B cell (primary cell): ENCODE results near the gene HOMER3. TPM values are rescaled to one million over a fixed set of nuclear protein-coding genes. Genes with fewer than 3 reads are reported as not detected.
"Not testable (repeated sequence)": the region's sequence is repeated elsewhere in the genome, so short reads cannot be mapped to it uniquely, and the experiment has no call there.

ENCODE experiments used
- ATAC-seq: fragments of 200-7000 bp; cut with Tn5 transposase; one replicate; pipeline ENCODE4 v1.10.0; 2021; ENCODE audit warnings: low read depth, mild to moderate bottlenecking, moderate number of reproducible peaks, moderate library complexity
- CTCF ChIA-PET: fragments of 350-600 bp; sonication (Branson Sonifier 250); formaldehyde crosslinking; loops from one replicate; lab custom pipeline; 2021; ENCODE audit warnings: antibody characterized with exemption, inconsistent platforms; lab: Charles Lee
- POLR2A ChIA-PET: fragments of 350-600 bp; sonication (Branson Sonifier 250); formaldehyde crosslinking; loops from one replicate; lab custom pipeline; 2021; ENCODE audit warnings: antibody characterized with exemption; lab: Charles Lee
- DNase-seq: peaks from one replicate; pipeline ENCODE4 v3.0.0; 2013
- H2AFZ ChIP-seq: 2 replicates; pipeline ENCODE4 v1.6.1; 2012; ENCODE audit warnings: mild to moderate bottlenecking, low read depth, low read length; ENCODE audit not compliant: insufficient read depth, poor library complexity, severe bottlenecking
- H3K27ac ChIP-seq, 2 donors: 1 replicate in 1 of 2; 2 replicates in 1 of 2; pipeline ENCODE4 v1.5.1; 2012 to 2013; ENCODE audit warnings: low read length in 2 of 2, mild to moderate bottlenecking in 2 of 2, moderate library complexity in 1 of 2
- H3K27me3 ChIP-seq, 4 experiments: fragments of 200-600 bp in 1 of 4; sonication (generic) in 1 of 4; replicated peaks in 1 of 4; 1 replicate in 2 of 4; 2 replicates in 2 of 4; pipeline versions ENCODE4 v1.6.1 to v1.7.0; 2013 to 2016; ENCODE audit warnings: low read length in 3 of 4, mild to moderate bottlenecking in 2 of 4, mixed read lengths in 1 of 4, moderate library complexity in 1 of 4; ENCODE audit not compliant: insufficient read depth in 4 of 4, control insufficient read depth in 3 of 4; ENCODE audit errors: control extremely low read depth in 1 of 4
- H3K36me3 ChIP-seq, 2 experiments: replicated peaks in 1 of 2; 1 replicate in 1 of 2; 2 replicates in 1 of 2; pipeline versions ENCODE4 v1.6.1 to v1.7.1; 2013; ENCODE audit warnings: low read length in 1 of 2; ENCODE audit not compliant: insufficient read depth in 2 of 2, control insufficient read depth in 1 of 2; ENCODE audit errors: control extremely low read depth in 1 of 2, extremely low read depth in 1 of 2
- H3K4me1 ChIP-seq, 2 donors: fragments of 200-600 bp in 1 of 2; sonication (generic) in 1 of 2; 1 replicate in 1 of 2; 2 replicates in 1 of 2; pipeline versions ENCODE4 v1.5.1 to v1.6.1; 2013 to 2017; ENCODE audit warnings: low read length in 2 of 2; ENCODE audit not compliant: control insufficient read depth in 2 of 2, insufficient read depth in 2 of 2
- H3K4me2 ChIP-seq: replicated peaks from 2 replicates; pipeline ENCODE3; 2012; ENCODE audit warnings: mild to moderate bottlenecking, low read depth, low read length; ENCODE audit not compliant: poor library complexity, severe bottlenecking
- H3K4me3 ChIP-seq, 5 experiments: fragments of 200-600 bp in 1 of 5; sonication (generic) in 1 of 5; 1 replicate in 3 of 5; 2 replicates in 2 of 5; pipeline versions ENCODE4 v1.5.1 to v1.7.0; 2011 to 2016; ENCODE audit warnings: low read length in 4 of 5, mild to moderate bottlenecking in 4 of 5, low read depth in 2 of 5, control low read depth in 1 of 5, moderate library complexity in 1 of 5; ENCODE audit not compliant: insufficient read depth in 1 of 5; ENCODE audit errors: control extremely low read depth in 1 of 5, extremely low read depth in 1 of 5
- H3K79me2 ChIP-seq: fragments of 200-600 bp; sonication (generic); one replicate; pipeline ENCODE4 v1.6.0; 2016; ENCODE audit warnings: low read length; ENCODE audit not compliant: control insufficient read depth, insufficient read depth
- H3K9ac ChIP-seq: fragments of 200-600 bp; sonication (generic); 2 replicates; pipeline ENCODE4 v1.6.1; 2017; ENCODE audit warnings: mild to moderate bottlenecking, low read length, moderate library complexity
- H3K9me3 ChIP-seq, 3 donors: one replicate each; pipeline versions ENCODE4 v1.6.1 to v1.7.1; 2013; ENCODE audit warnings: low read length in 2 of 3; ENCODE audit not compliant: control insufficient read depth in 2 of 3, insufficient read depth in 1 of 3; ENCODE audit errors: control extremely low read depth in 1 of 3
- H4K20me1 ChIP-seq: 2 replicates; pipeline ENCODE4 v1.6.0; 2012; ENCODE audit warnings: mild to moderate bottlenecking, low read length; ENCODE audit not compliant: insufficient read depth, control insufficient read depth, poor library complexity, severe bottlenecking
- H3K27ac Mint-ChIP-seq: one replicate; pipeline ENCODE4 v1.8.0; 2021; ENCODE audit warnings: mixed read lengths
- H3K27me3 Mint-ChIP-seq: one replicate; pipeline ENCODE4 v1.8.0; 2021; ENCODE audit warnings: mixed read lengths
- H3K4me1 Mint-ChIP-seq: one replicate; pipeline ENCODE4 v1.8.0; 2021; ENCODE audit warnings: mixed read lengths
- H3K4me3 Mint-ChIP-seq: one replicate; pipeline ENCODE4 v1.8.0; 2021; ENCODE audit warnings: mixed read lengths
- H3K9me3 Mint-ChIP-seq: one replicate; pipeline ENCODE4 v1.8.0; 2022; ENCODE audit warnings: mixed read lengths; ENCODE audit not compliant: insufficient read depth
- CTCF ChIP-seq: fragments of 200-600 bp; IDR thresholded peaks from one replicate; pipeline ENCODE4 v1.8.0; 2022; ENCODE audit warnings: antibody characterized with exemption, mild to moderate bottlenecking
- EZH2 ChIP-seq: IDR thresholded peaks from 2 replicates; pipeline ENCODE4 v1.6.1; 2012; ENCODE audit warnings: borderline replicate concordance, low read depth, mild to moderate bottlenecking, moderate library complexity, low read length; ENCODE audit not compliant: insufficient read depth, poor library complexity, severe bottlenecking
- WGBS: methylation state at CpG from one replicate; pipeline ENCODE4 v1.1.5; 2013; ENCODE audit warnings: missing lambda C conversion rate; ENCODE audit not compliant: insufficient coverage; 5-methylcytosine and 5-hydroxymethylcytosine counted together
- intact Hi-C: fragments of 100-400 bp; cut with micrococcal nuclease; formaldehyde crosslinking; loops from one replicate; pipeline ENCODE4 v1.10.0; 2022
- polyA plus RNA-seq: library from polyadenylated mRNA; depleted of rRNA; stranded (reverse); fragments of >200 nt; gene quantifications from 2 replicates; pipeline ENCODE4 v1.2.3, GENCODE V29; 2012
- total RNA-seq, 2 donors: library from RNA; stranded (reverse); fragments of 120-200 nt in 1 of 2; gene quantifications; 1 replicate in 1 of 2; 2 replicates in 1 of 2; pipeline versions ENCODE4 v1.2.3 to v1.2.4, GENCODE V29; 2013 to 2022

Gene HOMER3
- total and polyA plus RNA-seq, 2 donors (not counting 1 experiment from before 2014, with no cell fraction given), result 5.9 to 26.4 TPM

- H3K27ac Mint-ChIP-seq, result no peak overlapping the region
- no peak for ATAC-seq
- no peaks in the 10 kb centered on the region for H3K27me3 Mint-ChIP-seq
- no peaks in the 10 kb centered on the region for H3K4me1 Mint-ChIP-seq
- Histone ChIP-seq H3K9me3 (peaks cover 0 to 2% (median 0%) of the 10 kb centered on the region in 3 donors), H3K9ac (no peak overlapping the region), H3K27ac (no peak overlapping the region), H3K79me2 (peaks cover 6% of the 10 kb centered on the region), H2AFZ (no peak overlapping the region), H3K27me3 (no peaks in the 10 kb centered on the region), H3K4me1 (no peaks in the 10 kb centered on the region), H4K20me1 (peaks cover 58% of the 10 kb centered on the region), H3K36me3 (peaks cover 1 to 70% of the 10 kb centered on the region in 2 experiments), H3K4me2 (no peak overlapping the region), H3K4me3 (no peak overlapping the region)
- DNase-seq, result no peak
- 92% methylated on average over 29 of the region's 29 CpGs for WGBS
- no peak for TF ChIP-seq CTCF
- TF ChIP-seq EZH2, result no peak
- ChIA-PET POLR2A (no interaction called here), CTCF (no interaction called here)
- intact Hi-C loops, result no loop called here
- no peak overlapping the region for H3K4me3 Mint-ChIP-seq
- H3K9me3 Mint-ChIP-seq, result no peaks in the 10 kb centered on the region
These were observed 37.6 kb downstream of the HOMER3 start for GRCh38 chr19:18903156-18904037.

DNA sequence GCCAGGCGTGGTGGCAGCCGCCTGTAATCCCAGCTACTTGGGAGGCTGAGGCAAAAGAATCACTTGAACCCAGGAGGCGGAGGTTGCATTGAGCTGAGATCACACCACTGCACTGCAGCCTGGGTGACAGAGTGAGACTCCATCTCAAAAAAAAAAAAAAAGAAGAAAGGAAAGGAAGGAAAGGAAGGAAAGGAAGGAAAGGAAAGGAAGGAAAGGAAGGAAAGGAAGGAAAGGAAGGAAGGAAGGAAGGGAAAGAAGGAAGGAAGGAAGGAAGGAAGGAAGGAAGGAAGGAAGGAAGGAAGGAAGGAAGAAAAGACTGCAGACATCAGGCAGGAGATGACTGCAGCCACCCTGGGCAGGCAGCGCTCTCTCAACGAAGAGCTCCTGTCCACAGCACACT, 38.5 kb downstream of the HOMER3 start:
- Histone ChIP-seq H3K36me3 (peaks cover 1 to 67% of the 10 kb centered on the region in 2 experiments), H4K20me1 (peaks cover 52% of the 10 kb centered on the region)
- H3K27me3 ChIP-seq, DNase-seq, H3K79me2 ChIP-seq, POLR2A ChIA-PET, intact Hi-C loops, H3K4me3 Mint-ChIP-seq, H3K9me3 ChIP-seq, H3K9ac ChIP-seq, CTCF ChIA-PET, H3K4me1 ChIP-seq, H3K4me1 Mint-ChIP-seq, H3K27ac Mint-ChIP-seq, H3K4me2 ChIP-seq, H2AFZ ChIP-seq, H3K9me3 Mint-ChIP-seq, H3K27me3 Mint-ChIP-seq, H3K27ac ChIP-seq, H3K4me3 ChIP-seq, ATAC-seq: not testable (repeated sequence)
- WGBS, result 100% methylated on average over 2 of the region's 5 CpGs
